Gastroesophageal sphincter (tissue), 4 donors: ENCODE results near the gene USP12. TPM values are rescaled to one million over a fixed set of nuclear protein-coding genes. Genes with fewer than 3 reads are reported as not detected.

ENCODE experiments used
- ATAC-seq: fragments of 150-250 bp; one replicate; pipeline ENCODE4 v1.9.1; 2016; ENCODE audit warnings: mild to moderate bottlenecking, moderate library complexity
- H3K27ac ChIP-seq, 4 donors: fragments of 200-600 bp; sonication (generic) in 3 of 4; 1 replicate in 3 of 4; 2 replicates in 1 of 4; pipeline ENCODE4 v1.5.1; 2016 to 2019
- H3K27me3 ChIP-seq: fragments of 200-600 bp; sonication (generic); one replicate; pipeline ENCODE4 v1.5.1; 2019
- H3K36me3 ChIP-seq, 2 donors: fragments of 200-600 bp; sonication (generic); one replicate each; pipeline ENCODE4 v1.5.1; 2019; ENCODE audit warnings: control low read depth in 1 of 2
- H3K4me1 ChIP-seq, 3 donors: fragments of 200-600 bp; sonication (generic); 1 replicate in 2 of 3; 2 replicates in 1 of 3; pipeline ENCODE4 v1.5.1; 2016 to 2019; ENCODE audit warnings: control low read depth in 2 of 3
- H3K4me3 ChIP-seq, 2 donors: fragments of 200-600 bp; sonication (generic); one replicate each; pipeline ENCODE4 v1.5.1; 2019; ENCODE audit warnings: mild to moderate bottlenecking in 1 of 2, moderate library complexity in 1 of 2
- H3K9me3 ChIP-seq, 3 donors: fragments of 200-600 bp; sonication (generic); one replicate each; pipeline ENCODE4 v1.5.1; 2017 to 2019; ENCODE audit warnings: control low read depth in 2 of 3
- CTCF ChIP-seq, 4 experiments: fragments of 200-600 bp in 2 of 4; fragments of 450-650 bp in 2 of 4; sonication (generic) in 1 of 4; IDR thresholded peaks; one replicate each; pipeline ENCODE4 v1.5.1; 2017 to 2019; ENCODE audit warnings: antibody characterized with exemption in 4 of 4, mild to moderate bottlenecking in 2 of 4, moderate library complexity in 2 of 4
- EP300 ChIP-seq: sonication (generic); formaldehyde crosslinking; IDR thresholded peaks from one replicate; pipeline ENCODE4 v1.6.1; 2017; ENCODE audit warnings: antibody characterized with exemption, mild to moderate bottlenecking
- POLR2A ChIP-seq, 2 donors: fragments of 450-650 bp; IDR thresholded peaks; one replicate each; pipeline ENCODE4 v1.6.1; 2017; ENCODE audit warnings: antibody characterized with exemption in 2 of 2, mild to moderate bottlenecking in 2 of 2, moderate library complexity in 1 of 2
- POLR2AphosphoS5 ChIP-seq: sonication (generic); formaldehyde crosslinking; IDR thresholded peaks from one replicate; pipeline ENCODE4 v1.6.1; 2017; ENCODE audit warnings: antibody characterized with exemption
- WGBS, 2 donors: methylation state at CpG; one replicate each; pipeline ENCODE4 v1.1.5; 2018; ENCODE audit warnings: low coverage in 1 of 2; 5-methylcytosine and 5-hydroxymethylcytosine counted together
- total RNA-seq, 4 donors: library from RNA; depleted of rRNA; stranded (reverse); fragments of >200 nt; gene quantifications; one replicate each; pipeline ENCODE4 v1.1.0, GENCODE V29; 2016

The USP12 gene
- total RNA-seq, 4 donors from 2014 or later, result 55.7 to 116 (median 78.8) TPM

GRCh38 chr13:27158335-27158734 is 13.3 kb downstream of the USP12 start:
- Histone ChIP-seq H3K4me3 (no peak overlapping the region), H3K27me3 (no peaks in the 10 kb centered on the region), H3K27ac (peak overlapping the region in 3 of 4 donors; percentile 3 to 94 (median 5)), H3K4me1 (peaks cover 13 to 66% (median 17%) of the 10 kb centered on the region in 3 donors), H3K36me3 (no peaks in the 10 kb centered on the region), H3K9me3 (peaks cover 0 to 7% (median 0%) of the 10 kb centered on the region in 3 donors)
- ATAC-seq, result no peak
- 87 to 92% methylated on average over 3 to 5 of the region's 5 CpGs for WGBS, 2 donors
- TF ChIP-seq CTCF (IDR thresholded peaks at IDR 0.05), result no peak
- TF ChIP-seq POLR2AphosphoS5, result no peak
- TF ChIP-seq EP300, result no peak
- TF ChIP-seq POLR2A (IDR thresholded peaks at IDR 0.05), result no peak

- no peak for ATAC-seq
- Histone ChIP-seq H3K27me3 (no peaks in the 10 kb centered on the region), H3K36me3 (no peaks in the 10 kb centered on the region), H3K4me3 (no peak overlapping the region), H3K4me1 (peaks cover 0 to 74% (median under 1%) of the 10 kb centered on the region in 3 donors), H3K27ac (no peak overlapping the region), H3K9me3 (peaks cover 0 to 7% (median 0%) of the 10 kb centered on the region in 3 donors)
- 48 to 65% methylated on average over 3 to 4 of the region's 4 CpGs for WGBS, 2 donors
- TF ChIP-seq POLR2AphosphoS5 (no peak), EP300 (no peak), CTCF (IDR thresholded peaks at IDR 0.05) (no peak), POLR2A (IDR thresholded peaks at IDR 0.05) (no peak)
Observed at GRCh38 chr13:27151798-27152599, 19.6 kb downstream of the USP12 start.

- no peak overlapping the region for H3K27ac ChIP-seq
- no peaks in the 10 kb centered on the region for H3K9me3 ChIP-seq
- no peak for TF ChIP-seq CTCF (IDR thresholded peaks at IDR 0.05)
- TF ChIP-seq POLR2A (IDR thresholded peaks at IDR 0.05), result no peak
- TF ChIP-seq POLR2AphosphoS5, result no peak
- no peak for TF ChIP-seq EP300
- H3K36me3 ChIP-seq, result no peaks in the 10 kb centered on the region
- no peaks in the 10 kb centered on the region for H3K27me3 ChIP-seq
- H3K4me3 ChIP-seq, result no peak overlapping the region
- WGBS, 2 donors, result 78 to 94% methylated on average over 4 to 5 of the region's 6 CpGs
- ATAC-seq, result no peak
- H3K4me1 ChIP-seq, result peaks cover 3 to 96% (median 16%) of the 10 kb centered on the region in 3 donors
Observed at GRCh38 chr13:27149702-27150101, 21.9 kb downstream of the USP12 start.

- peaks cover 0 to 2% (median 0%) of the 10 kb centered on the region in 3 donors for H3K9me3 ChIP-seq
- H3K36me3 ChIP-seq, result no peaks in the 10 kb centered on the region
- peaks cover 3 to 93% (median 16%) of the 10 kb centered on the region in 3 donors for H3K4me1 ChIP-seq
- H3K4me3 ChIP-seq, result no peak overlapping the region
- 88 to 95% methylated on average over 6 of the region's 6 CpGs for WGBS, 2 donors
- H3K27me3 ChIP-seq, result no peaks in the 10 kb centered on the region
- no peak for ATAC-seq
- no peak overlapping the region for H3K27ac ChIP-seq
- no peak for TF ChIP-seq CTCF (IDR thresholded peaks at IDR 0.05)
- TF ChIP-seq POLR2A (IDR thresholded peaks at IDR 0.05), result no peak
- no peak for TF ChIP-seq EP300
- TF ChIP-seq POLR2AphosphoS5, result no peak
Observed at GRCh38 chr13:27148900-27149299, 22.7 kb downstream of the USP12 start.
